Type B pancreatic cell (in vitro differentiated cells): ENCODE data around the gene SSX7. TPM values are rescaled to one million over a fixed set of nuclear protein-coding genes. Genes with fewer than 3 reads are reported as not detected.
"Not testable (repeated sequence)": the region's sequence is repeated elsewhere in the genome, so short reads cannot be mapped to it uniquely, and the experiment has no call there.

Experiments
- DNase-seq: peaks from one replicate; pipeline ENCODE4 v3.0.0; 2021; ENCODE audit warnings: mixed read lengths; ENCODE audit not compliant: unreplicated experiment; ENCODE audit errors: extremely low spot score
- H3K27ac Mint-ChIP-seq: 2 replicates; pipeline ENCODE4 v1.8.0; 2021; ENCODE audit warnings: mild to moderate bottlenecking, mixed read lengths
- H3K27me3 Mint-ChIP-seq: 2 replicates; pipeline ENCODE4 v1.8.0; 2021; ENCODE audit warnings: mixed read lengths
- H3K36me3 Mint-ChIP-seq: 2 replicates; pipeline ENCODE4 v1.8.0; 2021; ENCODE audit warnings: mixed read lengths
- H3K4me1 Mint-ChIP-seq: one replicate; pipeline ENCODE4 v1.8.0; 2021; ENCODE audit warnings: mixed read lengths; ENCODE audit not compliant: unreplicated experiment
- H3K4me3 Mint-ChIP-seq: 2 replicates; pipeline ENCODE4 v1.8.0; 2021; ENCODE audit warnings: mild to moderate bottlenecking, mixed read lengths
- H3K9me3 Mint-ChIP-seq: 2 replicates; pipeline ENCODE4 v1.8.0; 2021; ENCODE audit warnings: mixed read lengths
- CTCF ChIP-seq: fragments of 200-600 bp; sonication (generic); conservative IDR thresholded peaks from 2 replicates; pipeline ENCODE4 v1.5.0; 2021; ENCODE audit warnings: antibody characterized with exemption, mild to moderate bottlenecking
- long read RNA-seq: library from polyadenylated mRNA; unstranded; transcript quantifications from one replicate; pipeline ENCODE4 v2.0.0, GENCODE V29; 2020
- total RNA-seq: library from RNA; stranded (reverse); gene quantifications from 2 replicates; pipeline ENCODE4 v1.2.1, GENCODE V29; 2021; ENCODE audit warnings: low replicate concordance

SSX7 gene
- total RNA-seq: not detected in 2 replicates
- long read RNA-seq: 0 reads

GRCh38 chrX:52654800-52655199 lies at the start of gene SSX7:
SSX7 (minus strand) TSS chrX:52654900; CDS start chrX:52653472, 1,428 bp downstream.
- not testable (repeated sequence) for H3K27me3 Mint-ChIP-seq, H3K36me3 Mint-ChIP-seq, H3K4me3 Mint-ChIP-seq, H3K9me3 Mint-ChIP-seq, DNase-seq, H3K4me1 Mint-ChIP-seq, H3K27ac Mint-ChIP-seq

GRCh38 chrX:52692034-52692433 lies 37.3 kb upstream of the SSX7 start:
- H3K9me3 Mint-ChIP-seq, H3K36me3 Mint-ChIP-seq, DNase-seq, H3K4me3 Mint-ChIP-seq, H3K27me3 Mint-ChIP-seq, H3K27ac Mint-ChIP-seq, H3K4me1 Mint-ChIP-seq: not testable (repeated sequence)

GRCh38 chrX:52662218-52662617 lies 7.5 kb upstream of the SSX7 start:
- H3K27ac Mint-ChIP-seq, H3K4me1 Mint-ChIP-seq, DNase-seq, H3K4me3 Mint-ChIP-seq, H3K36me3 Mint-ChIP-seq, H3K27me3 Mint-ChIP-seq, H3K9me3 Mint-ChIP-seq: not testable (repeated sequence)

- not testable (repeated sequence) for H3K27me3 Mint-ChIP-seq, H3K27ac Mint-ChIP-seq, H3K4me3 Mint-ChIP-seq, DNase-seq, H3K4me1 Mint-ChIP-seq, H3K36me3 Mint-ChIP-seq, H3K9me3 Mint-ChIP-seq
Observed at GRCh38 chrX:52655475-52655874, 775 bp upstream of the SSX7 start.

- not testable (repeated sequence) for H3K9me3 Mint-ChIP-seq, H3K4me3 Mint-ChIP-seq
Observed at GRCh38 chrX:52650676-52651075, 4.0 kb downstream of the SSX7 start.

GRCh38 chrX:52648956-52649355 lies 5.7 kb downstream of the SSX7 start:
- not testable (repeated sequence) for H3K9me3 Mint-ChIP-seq, H3K36me3 Mint-ChIP-seq, H3K27ac Mint-ChIP-seq, DNase-seq, H3K4me3 Mint-ChIP-seq, H3K4me1 Mint-ChIP-seq, H3K27me3 Mint-ChIP-seq

More at GRCh38 chrX:52650676-52651075, 4.0 kb downstream of the SSX7 start:
- DNase-seq, H3K27ac Mint-ChIP-seq, H3K4me1 Mint-ChIP-seq, H3K27me3 Mint-ChIP-seq, H3K36me3 Mint-ChIP-seq: not testable (repeated sequence)

GRCh38 chrX:52628483-52628882 lies 26.2 kb downstream of the SSX7 start:
- H3K4me3 Mint-ChIP-seq, DNase-seq, H3K4me1 Mint-ChIP-seq, H3K27ac Mint-ChIP-seq, H3K36me3 Mint-ChIP-seq, H3K27me3 Mint-ChIP-seq, H3K9me3 Mint-ChIP-seq: not testable (repeated sequence)

- not testable (repeated sequence) for H3K9me3 Mint-ChIP-seq, H3K27me3 Mint-ChIP-seq, H3K36me3 Mint-ChIP-seq, H3K4me3 Mint-ChIP-seq, DNase-seq, H3K27ac Mint-ChIP-seq, H3K4me1 Mint-ChIP-seq
Observed at GRCh38 chrX:52620661-52621060, 34.0 kb downstream of the SSX7 start.

GRCh38 chrX:52608961-52609360 lies 45.7 kb downstream of the SSX7 start:
- no peaks in the 10 kb centered on the region for H3K36me3 Mint-ChIP-seq
- H3K27ac Mint-ChIP-seq: no peak overlapping the region
- H3K4me3 Mint-ChIP-seq: no peak overlapping the region
- no peak for TF ChIP-seq CTCF
- no peak for DNase-seq
- peaks cover 5% of the 10 kb centered on the region for H3K9me3 Mint-ChIP-seq
- H3K27me3 Mint-ChIP-seq: peaks cover 2% of the 10 kb centered on the region
- H3K4me1 Mint-ChIP-seq: no peaks in the 10 kb centered on the region

GRCh38 chrX:52603151-52603550 lies 51.5 kb downstream of the SSX7 start:
- not testable (repeated sequence) for H3K4me3 Mint-ChIP-seq, H3K27ac Mint-ChIP-seq, H3K27me3 Mint-ChIP-seq, DNase-seq, H3K36me3 Mint-ChIP-seq, H3K4me1 Mint-ChIP-seq, H3K9me3 Mint-ChIP-seq
